Kidney (tissue), 14 donors: Measurements from ENCODE around the gene C22orf31. TPM values are rescaled to one million over a fixed set of nuclear protein-coding genes. Genes with fewer than 3 reads are reported as not detected.
"Not testable (repeated sequence)": the region's sequence is repeated elsewhere in the genome, so short reads cannot be mapped to it uniquely, and the experiment has no call there.

ENCODE experiments used
- DNase-seq, 5 donors: peaks; one replicate each; pipeline ENCODE4 v3.0.0-alpha.2; 2013 to 2020
- FAIRE-seq: peaks from 2 replicates; lab custom pipeline; 2012; peaks lifted over from hg19 to GRCh38; lab: Jason Lieb, UNC
- H3K27ac ChIP-seq, 2 donors: one replicate each; pipeline ENCODE4 v1.7.0; 2013; ENCODE audit warnings: low read depth in 2 of 2, low read length in 2 of 2, inconsistent platforms in 1 of 2
- H3K27me3 ChIP-seq: one replicate; pipeline ENCODE4 v1.7.1; 2013; ENCODE audit warnings: low read length, inconsistent platforms; ENCODE audit not compliant: control insufficient read depth, insufficient read depth
- H3K36me3 ChIP-seq, 3 donors: one replicate each; pipeline versions ENCODE4 v1.7.0 to v1.7.1; 2013; ENCODE audit warnings: low read length in 3 of 3, control low read depth in 1 of 3, inconsistent platforms in 1 of 3; ENCODE audit not compliant: insufficient read depth in 3 of 3, control insufficient read depth in 2 of 3
- H3K4me1 ChIP-seq, 3 donors: one replicate each; pipeline versions ENCODE4 v1.7.0 to v1.7.1; 2013; ENCODE audit warnings: low read length in 3 of 3, inconsistent platforms in 1 of 3, low read depth in 1 of 3; ENCODE audit not compliant: control insufficient read depth in 2 of 3, insufficient read depth in 2 of 3
- H3K4me3 ChIP-seq, 3 donors: one replicate each; pipeline versions ENCODE4 v1.7.0 to v1.8.1; 2013; ENCODE audit warnings: low read length in 3 of 3, control low read depth in 1 of 3, inconsistent platforms in 1 of 3
- H3K9ac ChIP-seq, 3 donors: one replicate each; pipeline versions ENCODE4 v1.7.0 to v1.7.1; 2013; ENCODE audit warnings: low read length in 3 of 3, control low read depth in 1 of 3, inconsistent platforms in 1 of 3
- H3K9me3 ChIP-seq, 3 donors: one replicate each; pipeline versions ENCODE4 v1.7.0 to v1.7.1; 2013; ENCODE audit warnings: low read length in 3 of 3, control low read depth in 1 of 3, inconsistent platforms in 1 of 3; ENCODE audit not compliant: control insufficient read depth in 2 of 3, insufficient read depth in 1 of 3
- intact Hi-C: fragments of 100-400 bp; cut with DNase I; formaldehyde crosslinking; loops from one replicate; pipeline ENCODE4 v1.11.1; 2022
- polyA plus RNA-seq: library from polyadenylated mRNA; stranded (reverse); fragments of 350-450 nt; fragmentation: Illumina TruSeq; extraction: RNeasy Lipid Tissue Mini Kit (QIAGEN cat#74804); gene quantifications from one replicate; pipeline ENCODE4 v1.2.3, GENCODE V29; 2014; ENCODE audit warnings: low read depth, low replicate concordance; ENCODE audit not compliant: insufficient read depth
- total RNA-seq: library from RNA; stranded (reverse); fragmentation: NEBNext Ultra II Directional; extraction: Animal tissue kit (Norgen Biotek cat#: 25700); gene quantifications from one replicate; pipeline ENCODE4 v1.2.1, GENCODE V29; 2021
- TF ChIP-seq, protein P1 (sequence below): IDR thresholded peaks from 3 replicates; pipeline ENCODE4 v1.5.1; 2012; ENCODE audit warnings: mild to moderate bottlenecking, moderate library complexity, borderline replicate concordance; ENCODE audit not compliant: insufficient read depth; ENCODE audit errors: extremely low read depth
- donor health status: control.
- donor health status: control.
- donor health status: control.
- donor health status: control.
- donor health status: control.
- donor health status: DM: yes; HTN: yes; CAD: no.
- donor health status: Normal renal cell carcinoma (clear cell type).

C22orf31 gene
- total and polyA plus RNA-seq, 2 donors from 2014 or later, result not detected

DNA sequence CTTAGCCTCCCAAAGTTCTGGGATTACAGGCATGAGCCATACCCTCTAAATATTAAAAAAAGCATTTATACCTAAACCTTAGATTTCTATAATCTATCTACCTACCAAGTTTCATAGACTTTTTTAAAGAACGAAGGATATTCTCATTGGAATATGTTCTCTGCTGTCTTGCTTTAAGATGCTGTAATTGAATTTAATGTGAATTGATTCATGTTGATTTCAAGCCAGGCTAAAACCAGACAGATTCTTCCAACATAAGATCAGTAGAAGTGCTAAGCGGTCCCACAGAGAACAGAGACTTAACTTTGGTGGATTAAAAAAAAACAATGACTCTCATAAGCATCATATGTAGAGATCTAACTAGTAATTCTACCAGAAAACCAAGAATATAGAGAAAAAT lies 25.4 kb upstream of the C22orf31 start:
- H3K36me3 ChIP-seq, result peaks cover 0 to 4% (median 0%) of the 10 kb centered on the region in 3 donors
- H3K4me1 ChIP-seq, result peaks cover 5 to 11% (median 6%) of the 10 kb centered on the region in 3 donors
- FAIRE-seq, result no peak
- H3K27ac ChIP-seq, result no peak overlapping the region
- TF ChIP-seq, protein P1, sequence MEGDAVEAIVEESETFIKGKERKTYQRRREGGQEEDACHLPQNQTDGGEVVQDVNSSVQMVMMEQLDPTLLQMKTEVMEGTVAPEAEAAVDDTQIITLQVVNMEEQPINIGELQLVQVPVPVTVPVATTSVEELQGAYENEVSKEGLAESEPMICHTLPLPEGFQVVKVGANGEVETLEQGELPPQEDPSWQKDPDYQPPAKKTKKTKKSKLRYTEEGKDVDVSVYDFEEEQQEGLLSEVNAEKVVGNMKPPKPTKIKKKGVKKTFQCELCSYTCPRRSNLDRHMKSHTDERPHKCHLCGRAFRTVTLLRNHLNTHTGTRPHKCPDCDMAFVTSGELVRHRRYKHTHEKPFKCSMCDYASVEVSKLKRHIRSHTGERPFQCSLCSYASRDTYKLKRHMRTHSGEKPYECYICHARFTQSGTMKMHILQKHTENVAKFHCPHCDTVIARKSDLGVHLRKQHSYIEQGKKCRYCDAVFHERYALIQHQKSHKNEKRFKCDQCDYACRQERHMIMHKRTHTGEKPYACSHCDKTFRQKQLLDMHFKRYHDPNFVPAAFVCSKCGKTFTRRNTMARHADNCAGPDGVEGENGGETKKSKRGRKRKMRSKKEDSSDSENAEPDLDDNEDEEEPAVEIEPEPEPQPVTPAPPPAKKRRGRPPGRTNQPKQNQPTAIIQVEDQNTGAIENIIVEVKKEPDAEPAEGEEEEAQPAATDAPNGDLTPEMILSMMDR, result no peak
- H3K9ac ChIP-seq, result no peak overlapping the region
- H3K27me3 ChIP-seq, result no peaks in the 10 kb centered on the region
- H3K4me3 ChIP-seq, result no peak overlapping the region
- intact Hi-C loops, result no loop called here
- no peak for DNase-seq
- no peaks in the 10 kb centered on the region for H3K9me3 ChIP-seq

DNA sequence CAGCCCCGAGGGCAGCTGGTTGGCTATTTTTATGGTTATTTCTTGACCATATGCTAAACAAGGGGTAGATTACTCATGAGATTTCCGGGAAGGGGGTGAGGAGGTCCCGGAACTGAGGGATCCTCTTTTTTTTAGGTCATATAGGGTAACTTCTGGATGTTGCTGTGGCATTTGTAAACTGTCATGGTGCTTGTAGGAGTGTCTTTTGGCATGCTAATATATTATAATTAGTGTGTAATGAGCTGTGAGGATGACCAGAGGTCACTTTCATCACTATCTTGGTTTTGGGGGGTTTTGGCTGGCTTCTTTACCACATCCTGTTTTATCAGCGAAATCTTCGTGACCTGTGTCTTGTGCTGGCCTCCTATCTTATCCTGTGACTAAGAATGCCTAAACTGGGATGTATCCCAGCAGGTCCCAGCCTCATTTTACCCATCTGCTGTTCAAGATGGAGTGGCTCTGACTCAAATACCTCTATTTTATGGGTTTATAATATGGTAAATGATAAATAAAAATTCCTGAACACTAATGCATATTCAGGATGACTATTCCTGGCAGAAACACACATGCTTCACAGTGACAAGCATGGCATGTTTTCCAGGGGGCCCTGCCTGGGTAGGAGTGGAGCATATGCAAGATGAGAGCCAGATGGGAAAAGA lies 22.4 kb upstream of the C22orf31 start:
- Histone ChIP-seq H3K27me3 (no peaks in the 10 kb centered on the region), H3K4me3 (no peak overlapping the region), H3K36me3 (peaks cover 0 to 4% (median 0%) of the 10 kb centered on the region in 3 donors), H3K9ac (no peak overlapping the region), H3K27ac (no peak overlapping the region), H3K4me1 (peaks cover 8 to 14% (median 13%) of the 10 kb centered on the region in 3 donors), H3K9me3 (no peaks in the 10 kb centered on the region)
- intact Hi-C loops, result no loop called here
- TF ChIP-seq, protein P1, result no peak
- FAIRE-seq (no peak), DNase-seq (no peak)

DNA sequence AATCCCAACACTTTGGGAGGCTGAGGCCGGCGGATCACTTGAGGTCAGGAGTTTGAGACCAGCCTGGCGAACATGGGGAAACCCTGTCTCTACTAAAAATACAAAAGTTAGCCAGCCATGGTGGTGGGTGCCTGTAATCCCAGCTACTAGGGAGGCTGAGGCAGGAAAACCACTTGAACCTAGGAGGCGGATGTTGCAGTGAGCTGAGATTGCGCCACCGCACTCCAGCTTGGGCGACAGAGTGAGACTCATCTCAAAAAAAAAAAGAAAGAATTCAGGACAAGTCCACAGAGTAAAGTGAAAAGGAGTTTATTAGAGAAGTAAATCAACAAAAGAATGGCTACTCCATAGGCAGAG lies 21.9 kb upstream of the C22orf31 start:
- H3K36me3 ChIP-seq, H3K9ac ChIP-seq, H3K27ac ChIP-seq, intact Hi-C loops, H3K27me3 ChIP-seq, FAIRE-seq, H3K4me3 ChIP-seq, H3K9me3 ChIP-seq, DNase-seq: not testable (repeated sequence)
- peaks cover 8 to 19% (median 17%) of the 10 kb centered on the region in 3 donors for H3K4me1 ChIP-seq

DNA sequence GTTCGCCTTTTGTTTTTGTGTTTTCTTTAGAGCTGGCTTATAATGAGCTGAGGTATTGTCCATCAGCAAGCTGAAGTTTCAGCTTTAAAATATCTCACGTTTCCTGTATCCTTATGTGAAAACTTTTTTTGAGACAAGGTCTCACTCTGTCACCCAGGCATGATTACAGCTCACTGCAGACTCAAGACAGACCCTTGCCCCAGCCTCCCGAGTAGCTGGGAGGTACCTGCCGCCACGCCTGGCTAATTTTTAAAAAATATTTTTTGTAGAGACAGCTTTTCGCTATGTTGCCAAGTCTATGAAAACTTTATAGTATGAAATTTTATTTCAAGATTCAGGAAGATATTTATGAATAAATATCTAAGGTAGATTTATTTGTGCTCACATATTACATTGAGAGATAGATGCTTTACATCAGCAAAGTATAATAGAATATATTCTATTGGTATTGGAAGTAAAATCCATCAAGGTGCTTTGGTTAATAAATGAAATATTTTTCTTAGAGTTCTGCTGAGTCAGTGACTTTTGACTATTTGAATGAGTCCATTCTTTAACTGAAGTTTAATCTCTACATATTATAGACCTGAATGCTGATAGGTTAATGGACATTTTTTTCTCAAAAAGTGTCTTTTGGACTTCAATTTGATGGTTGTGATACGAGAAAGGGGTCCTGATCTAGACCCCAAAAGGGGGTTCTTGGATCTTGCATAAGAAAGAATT lies 21.4 kb upstream of the C22orf31 start:
- intact Hi-C loops, result no loop called here
- no peak for FAIRE-seq
- TF ChIP-seq, protein P1, result no peak
- no peaks in the 10 kb centered on the region for H3K27me3 ChIP-seq
- H3K36me3 ChIP-seq, result peaks cover 0 to 4% (median 0%) of the 10 kb centered on the region in 3 donors
- no peak overlapping the region for H3K9ac ChIP-seq
- H3K4me1 ChIP-seq, result peaks cover 8 to 24% (median 19%) of the 10 kb centered on the region in 3 donors
- H3K27ac ChIP-seq, result peak overlapping the region in 1 of 2 donors; percentile 49
- no peak for DNase-seq
- H3K9me3 ChIP-seq, result no peaks in the 10 kb centered on the region
- peak overlapping the region in 1 of 3 donors; percentile 8 for H3K4me3 ChIP-seq
